Measurements from ENCODE around the gene LPIN2. TPM values are rescaled to one million over a fixed set of nuclear protein-coding genes. Genes with fewer than 3 reads are reported as not detected.

The LPIN2 gene
- total RNA-seq, 4 donors from 2014 or later = 4.9 to 9.1 (median 8.2) TPM

- Histone ChIP-seq H3K9me3 (no peaks in the 10 kb centered on the region), H3K36me3 (no peaks in the 10 kb centered on the region), H3K27ac (no peak overlapping the region), H3K4me3 (no peak overlapping the region), H3K4me1 (peaks cover 14 to 26% of the 10 kb centered on the region in 2 donors), H3K27me3 (no peaks in the 10 kb centered on the region)
- intact Hi-C loops (cut with DNase I; ENCODE audit: low total_unique reads) = loop anchor here (1.0 kb wide), 1 partner anchor 53 kb away; no protein-coding TSS in a partner anchor
- ATAC-seq (no peak), DNase-seq (no peak)
- in situ Hi-C loops (cut with MboI; ENCODE audit: low sequenced_read_pairs in 4 of 4) = no loop called here
- TF ChIP-seq POLR2A (IDR thresholded peaks at IDR 0.05) = no peak
- TF ChIP-seq, protein P1, sequence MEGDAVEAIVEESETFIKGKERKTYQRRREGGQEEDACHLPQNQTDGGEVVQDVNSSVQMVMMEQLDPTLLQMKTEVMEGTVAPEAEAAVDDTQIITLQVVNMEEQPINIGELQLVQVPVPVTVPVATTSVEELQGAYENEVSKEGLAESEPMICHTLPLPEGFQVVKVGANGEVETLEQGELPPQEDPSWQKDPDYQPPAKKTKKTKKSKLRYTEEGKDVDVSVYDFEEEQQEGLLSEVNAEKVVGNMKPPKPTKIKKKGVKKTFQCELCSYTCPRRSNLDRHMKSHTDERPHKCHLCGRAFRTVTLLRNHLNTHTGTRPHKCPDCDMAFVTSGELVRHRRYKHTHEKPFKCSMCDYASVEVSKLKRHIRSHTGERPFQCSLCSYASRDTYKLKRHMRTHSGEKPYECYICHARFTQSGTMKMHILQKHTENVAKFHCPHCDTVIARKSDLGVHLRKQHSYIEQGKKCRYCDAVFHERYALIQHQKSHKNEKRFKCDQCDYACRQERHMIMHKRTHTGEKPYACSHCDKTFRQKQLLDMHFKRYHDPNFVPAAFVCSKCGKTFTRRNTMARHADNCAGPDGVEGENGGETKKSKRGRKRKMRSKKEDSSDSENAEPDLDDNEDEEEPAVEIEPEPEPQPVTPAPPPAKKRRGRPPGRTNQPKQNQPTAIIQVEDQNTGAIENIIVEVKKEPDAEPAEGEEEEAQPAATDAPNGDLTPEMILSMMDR (IDR thresholded peaks at IDR 0.05 in 4 of 5, conservative IDR thresholded peaks at IDR 0.05 in 1 of 5) = peak in 3 of 5 experiments; percentile 25 to 44 (median 37)
These were observed 27.3 kb downstream of the LPIN2 start for GRCh38 chr18:2985628-2986027.

DNA sequence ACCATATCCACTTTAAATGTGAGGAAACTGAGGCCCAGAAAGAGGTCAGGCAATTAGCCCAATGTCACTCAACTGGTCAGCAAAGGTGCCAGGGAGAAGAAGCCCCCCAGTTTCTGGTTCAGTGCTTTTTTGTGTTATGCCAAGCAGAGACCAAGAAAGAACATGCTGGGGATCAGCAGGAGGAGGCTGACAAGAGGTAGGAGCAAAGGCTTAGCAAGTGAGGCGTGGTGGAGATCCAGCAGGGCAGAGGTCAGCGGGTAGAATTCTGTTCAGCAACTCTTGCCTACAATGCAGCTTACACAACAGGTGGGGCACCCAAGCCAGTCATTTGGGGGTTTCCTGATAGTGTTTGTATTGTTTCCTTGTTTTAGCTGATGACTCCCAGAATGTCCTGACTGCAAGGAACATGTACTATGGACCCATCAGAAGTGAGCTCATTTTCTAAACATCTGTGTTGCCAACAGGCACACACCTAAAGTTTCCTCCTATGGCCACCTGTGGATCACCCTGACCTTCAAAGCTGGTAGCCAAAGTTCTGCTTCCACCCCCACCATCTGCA is 28.2 kb downstream of the LPIN2 start:
- ATAC-seq = no peak
- H3K4me1 ChIP-seq = peaks cover 21 to 34% of the 10 kb centered on the region in 2 donors
- H3K9me3 ChIP-seq = no peaks in the 10 kb centered on the region
- H3K27ac ChIP-seq = no peak overlapping the region
- in situ Hi-C loops (cut with MboI; ENCODE audit: low sequenced_read_pairs in 4 of 4) (no loop called here), intact Hi-C loops (cut with DNase I; ENCODE audit: low total_unique reads) (loop anchor here (1.0 kb wide), 1 partner anchor 52 kb away; no protein-coding TSS in a partner anchor)
- no peaks in the 10 kb centered on the region for H3K27me3 ChIP-seq
- H3K36me3 ChIP-seq = no peaks in the 10 kb centered on the region
- TF ChIP-seq, protein P1 (IDR thresholded peaks at IDR 0.05 in 4 of 5, conservative IDR thresholded peaks at IDR 0.05 in 1 of 5) = no peak
- no peak for TF ChIP-seq POLR2A (IDR thresholded peaks at IDR 0.05)
- no peak overlapping the region for H3K4me3 ChIP-seq
- no peak for DNase-seq

GRCh38 chr18:2984091-2984490 is 28.9 kb downstream of the LPIN2 start:
- Histone ChIP-seq H3K4me3 (no peak overlapping the region), H3K36me3 (no peaks in the 10 kb centered on the region), H3K9me3 (no peaks in the 10 kb centered on the region), H3K27ac (no peak overlapping the region), H3K4me1 (peaks cover 21 to 36% of the 10 kb centered on the region in 2 donors), H3K27me3 (no peaks in the 10 kb centered on the region)
- intact Hi-C loops (cut with DNase I; ENCODE audit: low total_unique reads) (no loop called here), in situ Hi-C loops (cut with MboI; ENCODE audit: low sequenced_read_pairs in 4 of 4) (no loop called here)
- ATAC-seq (no peak), DNase-seq (no peak)
- TF ChIP-seq, protein P1 (IDR thresholded peaks at IDR 0.05 in 4 of 5, conservative IDR thresholded peaks at IDR 0.05 in 1 of 5) = no peak
- TF ChIP-seq POLR2A (IDR thresholded peaks at IDR 0.05) = no peak

DNA sequence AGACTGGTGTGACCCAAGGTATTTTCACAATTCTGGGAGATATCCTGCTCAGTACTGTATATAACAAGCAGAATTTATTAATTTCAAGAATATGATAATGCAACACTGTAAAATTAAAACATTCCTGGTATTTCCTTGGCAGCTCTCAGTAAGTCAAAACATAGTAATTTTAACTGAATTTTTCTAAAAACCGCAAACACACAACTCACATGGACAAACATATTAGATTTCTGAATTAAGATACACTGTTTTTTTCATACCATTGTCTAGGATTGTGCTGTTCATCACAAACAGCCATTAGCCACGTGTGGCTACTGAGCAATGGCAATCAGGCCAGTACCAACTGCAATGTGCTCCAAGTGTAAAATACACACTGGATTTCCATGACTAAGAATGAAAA is 29.6 kb downstream of the LPIN2 start:
- H3K27me3 ChIP-seq = no peaks in the 10 kb centered on the region
- ATAC-seq = no peak
- H3K36me3 ChIP-seq = no peaks in the 10 kb centered on the region
- intact Hi-C loops (cut with DNase I; ENCODE audit: low total_unique reads) (no loop called here), in situ Hi-C loops (cut with MboI; ENCODE audit: low sequenced_read_pairs in 4 of 4) (no loop called here)
- H3K4me3 ChIP-seq = no peak overlapping the region
- H3K27ac ChIP-seq = no peak overlapping the region
- no peak for TF ChIP-seq POLR2A (IDR thresholded peaks at IDR 0.05)
- TF ChIP-seq, protein P1 (IDR thresholded peaks at IDR 0.05 in 4 of 5, conservative IDR thresholded peaks at IDR 0.05 in 1 of 5) = no peak
- peaks cover 21 to 36% of the 10 kb centered on the region in 2 donors for H3K4me1 ChIP-seq
- no peaks in the 10 kb centered on the region for H3K9me3 ChIP-seq
- DNase-seq = no peak

Measured in gastrocnemius medialis (tissue), 4 donors.